D721Med (cell line): ENCODE data around the gene NRXN3.

Experiments
- DNase-seq: peaks from one replicate; pipeline ENCODE4 v3.0.0; 2011; ENCODE audit warnings: low spot score; ENCODE audit not compliant: insufficient read length
- FAIRE-seq: peaks from 2 replicates; lab custom pipeline; 2011; peaks lifted over from hg19 to GRCh38; lab: Jason Lieb, UNC
- TF ChIP-seq, protein P1 (sequence below): IDR thresholded peaks from 2 replicates; pipeline ENCODE4 v1.5.1; 2012; ENCODE audit warnings: mild to moderate bottlenecking, control low read depth; ENCODE audit not compliant: insufficient read depth; ENCODE audit errors: missing control alignments

Gene NRXN3

DNA sequence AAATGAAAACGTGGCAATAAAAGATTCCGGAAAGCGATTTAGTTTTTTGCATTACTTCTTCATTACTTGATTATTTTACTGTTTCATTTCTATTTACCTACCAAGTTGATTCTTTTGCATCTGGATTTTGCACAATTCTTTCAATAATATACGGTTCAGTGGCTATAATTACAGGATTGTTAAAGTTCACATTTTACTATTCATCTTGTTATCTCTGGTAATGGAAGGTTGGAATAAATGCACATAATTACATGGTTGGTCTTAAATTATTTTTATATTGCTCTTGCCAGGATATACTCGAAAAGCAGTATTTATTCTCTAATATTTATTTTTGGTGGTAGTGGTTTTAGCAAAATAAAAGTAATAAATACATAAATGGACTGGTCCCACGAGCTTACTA, 1203.3 kb downstream of the NRXN3 start:
- DNase-seq, result no peak
- no peak for FAIRE-seq
- TF ChIP-seq, protein P1, sequence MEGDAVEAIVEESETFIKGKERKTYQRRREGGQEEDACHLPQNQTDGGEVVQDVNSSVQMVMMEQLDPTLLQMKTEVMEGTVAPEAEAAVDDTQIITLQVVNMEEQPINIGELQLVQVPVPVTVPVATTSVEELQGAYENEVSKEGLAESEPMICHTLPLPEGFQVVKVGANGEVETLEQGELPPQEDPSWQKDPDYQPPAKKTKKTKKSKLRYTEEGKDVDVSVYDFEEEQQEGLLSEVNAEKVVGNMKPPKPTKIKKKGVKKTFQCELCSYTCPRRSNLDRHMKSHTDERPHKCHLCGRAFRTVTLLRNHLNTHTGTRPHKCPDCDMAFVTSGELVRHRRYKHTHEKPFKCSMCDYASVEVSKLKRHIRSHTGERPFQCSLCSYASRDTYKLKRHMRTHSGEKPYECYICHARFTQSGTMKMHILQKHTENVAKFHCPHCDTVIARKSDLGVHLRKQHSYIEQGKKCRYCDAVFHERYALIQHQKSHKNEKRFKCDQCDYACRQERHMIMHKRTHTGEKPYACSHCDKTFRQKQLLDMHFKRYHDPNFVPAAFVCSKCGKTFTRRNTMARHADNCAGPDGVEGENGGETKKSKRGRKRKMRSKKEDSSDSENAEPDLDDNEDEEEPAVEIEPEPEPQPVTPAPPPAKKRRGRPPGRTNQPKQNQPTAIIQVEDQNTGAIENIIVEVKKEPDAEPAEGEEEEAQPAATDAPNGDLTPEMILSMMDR, result no peak

DNA sequence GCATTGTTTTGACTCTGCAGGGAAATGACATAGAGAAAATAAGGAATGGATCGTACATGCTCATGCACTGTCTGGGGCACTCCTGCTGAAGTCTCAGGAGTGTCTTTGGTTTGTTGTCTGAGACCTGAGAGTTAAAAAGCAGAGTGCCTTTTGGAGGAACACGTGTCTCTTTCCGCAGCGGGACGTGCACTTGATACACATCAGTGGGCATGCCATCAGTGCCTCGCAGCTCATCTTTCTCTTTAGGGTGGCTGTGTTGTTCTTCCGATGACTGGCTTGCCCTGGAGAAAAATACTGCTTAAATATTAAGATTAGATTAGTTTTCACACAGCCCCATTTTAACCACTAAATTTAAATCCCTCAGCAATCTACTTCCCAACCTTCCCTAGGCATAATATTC, 1205.2 kb downstream of the NRXN3 start:
- DNase-seq (no peak), FAIRE-seq (no peak)
- TF ChIP-seq, protein P1, result no peak

DNA sequence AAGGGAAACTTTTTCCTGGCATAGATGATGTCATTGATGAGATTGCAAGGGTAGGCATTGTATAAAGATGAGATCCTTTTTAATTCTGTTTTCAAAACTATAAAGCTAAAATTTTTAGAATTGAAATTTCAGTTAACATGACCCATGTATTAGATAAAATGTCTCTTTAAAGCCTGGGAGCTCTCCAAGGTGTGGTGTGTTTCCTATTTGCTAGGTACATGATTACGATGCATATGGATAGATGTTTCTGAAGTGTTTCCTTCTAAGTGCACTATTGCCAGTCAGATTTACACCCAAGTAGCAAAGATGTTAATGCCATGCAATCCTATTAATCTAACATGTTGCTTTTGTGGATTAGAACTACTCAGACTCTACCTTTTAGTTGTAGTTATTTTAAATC, 1206.4 kb downstream of the NRXN3 start:
- TF ChIP-seq, protein P1, result no peak
- DNase-seq, result no peak
- peak; percentile 91 for FAIRE-seq

DNA sequence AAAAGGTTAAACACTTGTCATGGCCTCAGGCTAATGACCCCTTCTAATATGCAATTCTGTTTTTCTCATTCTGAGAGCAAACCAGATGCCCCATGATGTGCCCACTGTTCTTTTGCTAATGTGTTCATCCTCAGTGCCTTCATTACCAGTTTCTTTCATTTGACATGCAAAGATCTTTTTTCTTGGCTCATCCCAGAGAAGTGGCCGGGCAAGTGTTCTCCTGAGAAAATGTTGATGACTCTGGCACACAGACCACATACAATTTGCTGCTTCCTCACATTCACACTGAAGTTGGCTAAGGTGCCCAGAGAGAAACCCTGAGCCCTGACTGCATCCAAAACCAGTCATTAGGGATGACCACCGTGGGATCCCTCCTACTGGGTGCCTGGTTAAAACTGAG, 1207.8 kb downstream of the NRXN3 start:
- FAIRE-seq (no peak), DNase-seq (no peak)
- TF ChIP-seq, protein P1, result no peak

DNA sequence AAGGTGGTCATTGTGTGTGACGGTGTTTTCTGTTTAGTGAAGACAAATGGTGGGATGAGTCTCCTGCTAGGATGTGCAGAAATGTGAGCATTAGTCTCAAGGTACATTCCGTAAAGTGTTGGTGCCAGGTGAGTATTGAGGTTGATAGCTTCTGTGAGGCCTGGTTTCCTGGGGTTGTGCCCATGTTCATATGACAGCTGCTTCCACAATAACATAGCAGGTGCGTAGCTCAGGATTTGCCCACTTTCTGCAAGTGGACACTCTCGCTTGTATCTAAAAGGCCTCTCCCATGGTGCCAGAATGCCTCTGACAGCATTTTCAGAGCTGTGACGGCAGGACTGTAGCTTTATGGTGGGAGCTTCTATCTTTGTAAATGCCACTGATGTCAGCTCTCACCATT, 1209.1 kb downstream of the NRXN3 start:
- FAIRE-seq (no peak), DNase-seq (no peak)
- TF ChIP-seq, protein P1, result no peak

DNA sequence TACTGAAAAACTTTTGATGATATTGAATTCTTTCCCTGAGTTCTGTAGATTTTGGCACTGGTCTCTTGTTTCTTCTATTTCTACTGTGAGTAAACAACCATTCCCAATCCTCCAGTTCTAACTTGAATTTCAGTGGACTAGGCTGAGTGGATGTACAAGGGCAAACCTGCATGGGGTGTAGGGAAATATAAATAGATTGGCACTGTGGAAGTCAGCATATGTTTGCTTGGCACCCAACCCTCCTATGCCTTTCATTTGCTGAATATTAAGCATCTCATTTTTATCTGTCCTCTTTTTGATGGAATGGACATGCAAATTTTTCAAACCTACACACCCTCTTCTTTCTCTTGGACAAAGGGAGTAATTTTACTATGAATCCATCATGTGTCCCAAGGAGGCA, 1212.9 kb downstream of the NRXN3 start:
- TF ChIP-seq, protein P1, result no peak
- FAIRE-seq (no peak), DNase-seq (no peak)

DNA sequence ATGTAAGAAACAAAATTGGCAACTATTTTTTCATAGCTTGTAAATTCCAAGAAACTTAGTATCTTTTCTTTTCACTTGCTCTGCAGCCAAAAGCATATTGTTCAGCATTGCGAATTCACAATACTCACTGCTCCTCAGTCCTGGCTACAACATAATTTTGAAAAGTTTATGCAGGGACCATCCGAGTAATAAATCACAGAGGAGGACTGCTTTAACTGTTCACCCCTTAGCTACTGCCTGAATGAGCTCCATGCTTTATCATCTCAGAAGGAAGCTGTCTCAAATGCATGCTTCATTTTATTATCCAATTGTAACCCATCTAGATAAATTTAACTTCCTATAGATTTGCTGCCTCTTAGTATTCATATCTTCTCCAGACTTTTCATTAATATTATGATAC, 1213.3 kb downstream of the NRXN3 start:
- DNase-seq (no peak), FAIRE-seq (no peak)
- TF ChIP-seq, protein P1, result no peak
